ENCODE results near the gene EBF3.
"Not testable (repeated sequence)": the region's sequence is repeated elsewhere in the genome, so short reads cannot be mapped to it uniquely, and the experiment has no call there.

The EBF3 gene

DNA sequence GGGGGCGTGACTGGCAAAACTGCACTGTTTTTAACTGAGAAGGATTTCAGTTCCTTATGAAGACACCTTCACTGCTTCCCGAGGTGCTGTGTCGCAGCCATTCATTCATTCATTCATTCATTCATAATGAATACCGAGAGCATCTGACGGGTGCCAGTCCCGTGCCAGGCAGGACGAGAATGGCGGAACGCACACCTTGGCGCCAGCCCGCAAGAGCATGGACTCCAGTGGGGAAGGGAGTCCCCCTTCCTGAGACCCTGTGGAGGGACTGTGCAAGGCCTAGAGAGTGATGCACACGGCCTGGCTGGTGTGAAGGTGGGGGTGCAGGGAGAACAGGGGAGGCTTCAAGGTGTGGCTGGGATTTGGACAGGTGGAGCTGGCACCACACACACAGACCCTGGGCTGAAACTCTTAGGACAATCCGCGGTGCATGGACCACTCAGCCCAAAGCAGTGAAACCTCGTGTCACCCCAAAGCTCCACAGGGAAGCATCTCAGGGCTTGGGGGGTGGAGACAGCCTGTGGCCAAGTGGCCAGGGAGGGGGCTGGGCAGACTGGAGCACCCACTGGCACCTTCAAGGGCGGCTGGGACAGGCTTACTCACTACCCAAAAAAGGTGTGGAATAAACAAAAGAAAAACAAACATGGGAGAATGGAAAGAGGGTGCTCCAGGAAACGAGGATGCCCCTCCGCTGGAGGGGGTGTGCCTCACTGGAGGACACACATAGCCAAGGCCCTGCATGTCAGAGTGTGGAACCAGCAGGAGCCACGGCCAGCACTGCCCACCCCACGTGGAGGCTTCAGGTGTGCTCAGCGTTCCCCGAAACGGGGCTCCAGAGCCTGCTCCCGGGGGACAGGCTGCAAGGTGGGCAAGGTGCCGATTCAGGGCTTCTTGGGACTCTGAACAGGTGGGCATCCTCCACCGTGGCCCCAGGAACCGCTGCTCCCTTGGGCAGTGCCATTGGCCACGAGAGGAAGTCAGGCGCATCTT, 37.7 kb downstream of the EBF3 start:
- DNase-seq: no peak

DNA sequence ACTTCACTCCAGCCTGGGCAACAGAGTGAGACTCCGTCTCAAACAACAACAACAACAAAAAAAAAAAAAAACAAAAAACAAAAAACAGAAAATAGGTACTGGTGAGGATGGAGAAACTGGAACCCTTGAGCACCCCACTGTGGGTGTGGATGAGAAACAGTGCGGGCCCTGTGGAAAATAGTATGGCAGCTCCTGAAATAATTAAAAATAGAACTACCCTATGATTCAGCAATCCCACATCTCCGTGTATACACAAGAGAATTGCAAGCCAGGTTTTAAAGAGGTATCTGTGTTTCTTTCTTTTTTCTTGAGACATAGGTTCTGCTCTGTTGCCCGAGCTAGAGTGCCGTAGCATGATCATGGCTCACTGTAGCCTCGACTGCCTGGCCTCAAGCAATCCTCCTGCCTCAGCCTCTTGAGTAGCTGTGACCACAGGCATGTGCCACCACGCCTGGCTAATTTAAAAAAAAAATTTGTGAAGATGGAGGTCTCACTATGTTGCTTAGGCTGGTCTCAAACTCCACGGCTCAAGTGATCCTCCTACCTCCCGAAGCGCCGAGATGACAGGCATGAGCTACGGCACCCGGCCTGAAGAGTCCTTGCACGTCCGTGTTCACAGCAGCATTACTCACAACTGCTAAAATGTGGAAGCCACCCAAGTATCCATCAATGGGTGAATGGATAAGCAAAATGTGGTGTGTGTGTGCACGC, 39.5 kb downstream of the EBF3 start:
- DNase-seq: no peak

DNA sequence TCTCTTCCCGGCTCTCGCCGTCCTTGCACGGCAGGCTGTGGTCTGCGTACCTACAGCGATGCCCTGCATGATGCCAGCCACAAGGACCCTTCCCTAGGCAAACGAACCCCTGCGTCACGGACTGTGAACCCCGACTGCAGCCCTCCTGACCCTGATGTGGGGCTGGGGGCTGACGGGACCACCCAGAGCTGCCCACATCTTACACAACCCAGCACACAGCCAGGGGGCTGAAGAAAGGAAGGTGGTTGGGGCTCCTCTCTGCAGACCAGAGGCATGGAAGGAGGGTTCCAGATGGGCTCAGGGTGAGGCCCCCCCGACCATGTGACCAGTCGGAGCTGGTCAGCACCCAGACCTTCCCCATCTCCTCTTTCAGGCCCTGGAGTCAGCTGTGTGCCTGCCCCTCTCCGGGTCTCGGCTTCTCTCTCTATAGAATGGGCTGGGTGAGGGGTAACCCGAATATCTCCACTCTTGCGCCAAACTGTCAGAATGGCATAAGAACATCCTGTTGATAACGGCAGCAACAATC, 41.4 kb downstream of the EBF3 start:
- DNase-seq: no peak

GRCh38 chr10:129921801-129922597, 42.1 kb downstream of the EBF3 start:
- DNase-seq: no peak

- DNase-seq: no peak
These were observed 42.9 kb downstream of the EBF3 start for GRCh38 chr10:129921065-129921670.

GRCh38 chr10:129920187-129920586, 43.9 kb downstream of the EBF3 start:
- not testable (repeated sequence) for DNase-seq

GRCh38 chr10:129919358-129919757, 44.7 kb downstream of the EBF3 start:
- DNase-seq: no peak

DNA sequence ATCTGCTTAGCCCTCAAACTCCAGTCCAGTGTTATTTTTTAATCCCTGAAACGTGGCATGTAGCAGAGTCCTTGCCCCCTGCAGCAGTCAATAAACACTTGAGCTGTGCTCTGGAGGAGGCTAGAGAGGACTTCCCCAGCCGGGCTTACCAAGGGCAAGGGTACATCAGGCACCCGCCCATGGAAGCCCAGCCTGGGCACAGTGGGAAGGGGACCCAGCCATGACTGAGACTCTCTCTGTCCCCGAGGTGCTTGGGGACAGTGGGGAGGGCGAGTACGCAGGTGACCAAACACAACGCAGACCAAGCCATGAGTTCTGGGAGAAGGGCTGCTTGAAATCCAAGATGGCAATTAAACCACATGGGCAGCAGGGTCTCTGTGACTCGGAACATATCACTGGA, 45.2 kb downstream of the EBF3 start:
- DNase-seq: no peak

DNA sequence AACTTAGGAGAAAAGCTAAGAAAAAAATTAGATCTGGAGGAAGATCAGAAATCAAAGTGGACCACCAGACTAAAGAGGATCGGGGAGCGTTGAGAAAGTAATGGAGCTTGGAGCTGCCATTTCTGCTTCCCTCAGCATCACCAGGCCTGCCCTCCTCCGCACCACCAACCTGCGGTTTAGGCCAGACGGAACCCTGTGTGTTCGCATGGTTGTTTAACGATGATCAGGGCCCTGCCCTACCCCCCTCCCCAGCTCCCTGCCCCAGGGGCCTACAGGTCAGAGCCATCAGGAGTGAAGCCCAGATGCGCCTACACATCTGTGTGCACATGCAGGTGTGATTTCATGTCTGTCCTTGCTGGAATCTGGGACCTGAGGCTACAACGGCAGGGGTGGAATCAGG, 45.7 kb downstream of the EBF3 start:
- DNase-seq: no peak

- DNase-seq: no peak
These were observed 46.1 kb downstream of the EBF3 start for GRCh38 chr10:129917936-129918335.

DNA sequence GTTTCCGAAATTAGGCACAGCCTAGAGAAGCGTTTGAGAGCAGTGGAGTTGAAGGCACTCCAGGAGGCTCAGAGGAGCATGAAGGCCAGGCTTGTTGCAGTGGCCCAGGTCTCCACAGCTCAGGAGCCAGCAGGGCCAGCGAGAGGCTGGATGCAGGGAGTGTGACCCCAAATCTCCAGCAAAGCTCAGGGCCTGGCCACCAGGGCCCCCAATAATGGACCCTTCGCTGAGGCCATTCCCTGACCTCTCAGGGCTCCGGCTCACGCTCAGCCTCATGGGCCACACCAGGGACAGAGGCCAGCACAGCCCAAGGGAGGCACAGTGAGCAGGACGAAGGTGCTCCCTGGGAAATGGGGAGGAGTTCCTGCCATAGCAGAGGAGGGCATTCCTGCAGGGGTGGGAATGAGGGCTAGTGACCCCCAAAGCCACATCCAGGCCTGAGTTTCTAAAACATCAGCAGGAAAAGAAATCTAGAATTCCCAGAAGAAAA, 47.5 kb downstream of the EBF3 start:
- no peak for DNase-seq

- DNase-seq: no peak
These were observed 48.3 kb downstream of the EBF3 start for GRCh38 chr10:129915526-129916378.

DNA sequence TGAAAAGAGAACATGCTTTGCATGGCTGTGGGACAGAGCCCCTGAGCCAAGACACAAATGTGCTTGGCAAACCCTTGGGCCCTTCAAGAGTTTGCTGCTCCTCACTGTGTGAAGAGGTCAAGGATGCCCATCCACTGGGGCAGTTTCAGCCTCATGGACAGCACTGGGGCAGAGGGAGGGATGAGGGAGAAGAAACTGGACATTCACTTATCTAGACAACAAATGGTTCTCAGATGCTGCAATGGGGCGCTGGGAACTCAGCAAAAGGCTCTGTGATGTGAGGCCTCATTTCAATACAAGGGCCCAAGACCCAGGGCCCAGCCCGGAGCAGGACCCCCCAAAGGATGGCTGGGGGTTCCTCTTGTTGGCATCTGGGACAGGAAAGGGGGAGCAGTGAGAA, 49.1 kb downstream of the EBF3 start:
- no peak for DNase-seq

DNA sequence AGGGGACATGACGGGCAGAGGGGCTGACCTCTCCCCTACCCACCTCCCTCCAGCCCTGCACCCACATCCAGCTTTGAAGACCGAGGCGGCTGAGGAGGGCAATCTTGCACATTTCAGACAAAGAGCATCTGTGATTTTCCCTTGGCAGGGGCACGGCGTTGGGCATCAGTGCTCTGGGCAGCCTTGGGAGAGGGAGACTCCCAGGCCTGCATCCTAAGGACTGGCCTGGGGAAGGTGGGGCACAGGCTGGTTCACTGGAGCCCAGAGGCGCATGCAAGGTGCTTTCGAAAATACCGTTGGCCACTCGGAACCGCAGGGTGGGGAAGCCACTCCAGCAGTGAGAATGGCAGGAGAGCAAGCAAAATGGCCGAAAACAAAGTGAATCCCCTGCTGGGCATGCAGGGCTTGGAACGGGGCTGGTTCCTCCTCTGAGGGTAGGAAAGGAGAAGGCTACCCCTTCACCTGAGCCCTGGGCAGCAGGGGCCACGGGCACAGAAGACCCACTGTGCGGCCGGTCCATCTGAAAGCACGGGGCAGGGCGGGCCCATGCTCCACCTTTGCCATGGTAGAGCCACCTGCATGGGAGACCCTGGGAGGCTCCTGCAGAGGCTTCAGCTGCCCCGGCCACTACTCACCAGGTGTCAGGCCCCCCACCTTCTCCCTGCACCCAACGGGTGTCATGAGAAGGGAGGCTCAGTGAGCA, 49.8 kb downstream of the EBF3 start:
- no peak for DNase-seq

DNA sequence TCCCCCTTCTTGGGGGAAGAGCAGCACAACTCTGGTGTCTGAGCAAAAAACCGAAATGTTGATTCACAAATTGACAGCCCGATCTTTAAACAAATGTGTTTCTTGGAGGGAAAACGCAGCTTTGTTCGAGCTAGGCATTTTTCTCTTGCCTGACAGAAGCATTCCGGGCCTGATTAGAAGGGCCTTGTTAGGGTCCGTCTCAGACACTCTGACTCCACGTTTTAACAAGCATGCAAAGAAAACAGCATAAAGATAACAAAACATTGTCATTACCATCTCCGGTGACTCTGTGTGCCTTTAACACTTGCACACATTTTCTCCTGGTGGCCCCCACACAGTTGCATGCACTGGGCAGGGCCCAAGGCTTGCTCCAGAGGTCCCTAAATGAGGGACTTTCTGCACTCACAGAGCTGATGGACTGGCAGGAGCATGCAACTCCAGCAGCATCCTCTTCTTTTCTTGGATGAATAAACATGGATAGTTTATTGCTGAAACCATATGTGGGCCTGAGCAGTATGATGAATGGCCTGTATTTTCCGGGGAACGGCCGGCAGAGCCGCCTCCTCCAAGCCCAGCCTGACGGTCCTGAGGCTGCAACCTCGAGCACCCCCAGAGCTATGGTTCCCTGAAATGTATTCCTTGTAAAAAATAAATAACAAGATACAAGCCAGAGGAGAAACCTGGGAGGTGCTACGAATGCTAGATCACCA, 50.9 kb downstream of the EBF3 start:
- DNase-seq: no peak

- no peak for DNase-seq
These were observed 51.7 kb downstream of the EBF3 start for GRCh38 chr10:129912166-129912917.

DNA sequence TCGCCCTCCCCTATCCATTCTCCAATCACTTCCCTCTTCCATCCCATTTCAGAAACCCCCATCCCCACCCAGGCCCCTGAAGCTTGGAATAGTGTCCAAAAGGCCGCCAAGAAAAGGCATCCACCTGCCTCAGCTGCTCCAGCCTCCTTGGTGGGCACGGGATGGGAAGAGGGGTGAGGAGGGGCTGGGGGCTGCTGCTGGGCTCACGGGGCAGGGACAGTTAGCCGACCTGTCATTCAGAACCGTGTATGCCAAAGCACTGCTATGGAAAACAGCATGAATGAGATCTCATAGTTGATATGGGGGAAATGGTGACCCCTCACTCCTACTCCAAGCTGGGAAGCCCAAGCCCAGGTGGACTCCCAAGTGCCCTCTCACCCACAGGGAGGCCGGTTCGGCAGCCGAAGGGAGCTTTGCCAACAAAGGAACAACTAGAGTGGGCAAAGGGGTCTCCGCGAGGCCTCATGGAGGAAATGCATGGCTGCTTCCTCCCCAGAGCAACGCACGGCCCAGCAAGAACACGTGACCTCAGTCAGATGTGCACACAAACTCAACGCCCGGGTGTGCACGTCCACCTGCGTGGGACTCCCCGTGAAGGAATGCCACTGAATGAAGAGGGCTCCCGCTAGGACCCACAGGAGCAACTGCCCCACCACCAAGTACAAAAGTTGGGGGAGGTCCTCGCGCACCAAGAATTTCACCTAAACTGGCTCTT, 52.5 kb downstream of the EBF3 start:
- no peak for DNase-seq

DNA sequence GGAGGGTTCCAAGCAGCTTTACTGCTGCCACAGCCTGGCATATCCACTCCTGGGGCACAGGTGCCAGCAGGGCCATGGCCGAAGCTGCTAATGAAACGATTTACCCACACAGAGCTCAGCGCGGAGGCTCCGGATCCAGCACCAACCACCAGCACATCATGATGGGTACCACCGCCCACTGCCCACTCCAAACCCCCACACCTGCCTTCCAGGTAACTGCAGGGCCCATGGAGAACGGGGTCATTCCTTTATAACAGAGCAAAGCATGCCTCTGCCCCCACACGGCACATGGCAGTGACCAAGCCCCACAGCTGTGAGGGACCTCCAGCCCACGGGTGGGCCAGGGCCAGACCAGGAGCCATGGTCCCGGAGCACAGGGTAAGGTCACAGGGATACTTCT, 53.2 kb downstream of the EBF3 start:
- no peak for DNase-seq
